GM21723 (cell line): ENCODE measurements around the gene METTL24.
"Not testable (repeated sequence)": the region's sequence is repeated elsewhere in the genome, so short reads cannot be mapped to it uniquely, and the experiment has no call there.

Experiments
- ATAC-seq: cut with Tn5 transposase; IDR thresholded peaks from one replicate; pipeline ENCODE4 v1.9.1; 2021; ENCODE audit warnings: mild to moderate bottlenecking, moderate library complexity; ENCODE audit not compliant: unreplicated experiment

The METTL24 gene

GRCh38 chr6:110317646-110318045 is 40.5 kb downstream of the METTL24 start:
- ATAC-seq, result no peak

- no peak for ATAC-seq
Measured at GRCh38 chr6:110317189-110317588, 41.0 kb downstream of the METTL24 start.

- ATAC-seq, result no peak
Measured at GRCh38 chr6:110315869-110316398, 42.2 kb downstream of the METTL24 start.

GRCh38 chr6:110315207-110315868 is 42.8 kb downstream of the METTL24 start:
- ATAC-seq, result no peak

- no peak for ATAC-seq
Measured at GRCh38 chr6:110310861-110311446, 47.2 kb downstream of the METTL24 start.

- not testable (repeated sequence) for ATAC-seq
Measured at GRCh38 chr6:110309432-110309831, 48.7 kb downstream of the METTL24 start.

- no peak for ATAC-seq
Measured at GRCh38 chr6:110307368-110307767, 50.8 kb downstream of the METTL24 start.

- not testable (repeated sequence) for ATAC-seq
Measured at GRCh38 chr6:110305832-110306231, 52.3 kb downstream of the METTL24 start.

GRCh38 chr6:110303692-110304091 is 54.5 kb downstream of the METTL24 start:
- not testable (repeated sequence) for ATAC-seq

- ATAC-seq, result no peak
Measured at GRCh38 chr6:110298916-110299315, 59.2 kb downstream of the METTL24 start.

GRCh38 chr6:110298411-110298810 is 59.7 kb downstream of the METTL24 start:
- ATAC-seq, result no peak

- no peak for ATAC-seq
Measured at GRCh38 chr6:110296241-110297025, 61.7 kb downstream of the METTL24 start.

GRCh38 chr6:110295451-110296165 is 62.5 kb downstream of the METTL24 start:
- ATAC-seq, result no peak

- no peak for ATAC-seq
Measured at GRCh38 chr6:110287462-110288341, 70.4 kb downstream of the METTL24 start.

- no peak for ATAC-seq
Measured at GRCh38 chr6:110285306-110286060, 72.7 kb downstream of the METTL24 start.

- no peak for ATAC-seq
Measured at GRCh38 chr6:110284855-110285254, 73.3 kb downstream of the METTL24 start.

GRCh38 chr6:110283657-110284056 is 74.5 kb downstream of the METTL24 start:
- no peak for ATAC-seq

- ATAC-seq, result no peak
Measured at GRCh38 chr6:110282412-110282811, 75.7 kb downstream of the METTL24 start.

GRCh38 chr6:110277100-110277665 is 81.0 kb downstream of the METTL24 start:
- no peak for ATAC-seq
